Upper lobe of right lung (tissue), 1 donor: ENCODE measurements around the gene GNAI3. TPM values are rescaled to one million over a fixed set of nuclear protein-coding genes. Genes with fewer than 3 reads are reported as not detected.

Experiments
- ATAC-seq: fragments of 200-7000 bp; cut with Tn5 transposase; one replicate; pipeline ENCODE4 v1.9.1; 2020; ENCODE audit warnings: mild to moderate bottlenecking, moderate library complexity
- DNase-seq: peaks from one replicate; pipeline ENCODE4 v3.0.0-alpha.2; 2020
- H3K27ac ChIP-seq: fragments of 200-600 bp; one replicate; pipeline ENCODE4 v1.8.0; 2022
- H3K27me3 ChIP-seq: fragments of 200-600 bp; one replicate; pipeline ENCODE4 v1.8.0; 2022; ENCODE audit warnings: mild to moderate bottlenecking
- H3K36me3 ChIP-seq: fragments of 200-600 bp; one replicate; pipeline ENCODE4 v1.8.0; 2022
- H3K4me1 ChIP-seq: fragments of 200-600 bp; one replicate; pipeline ENCODE4 v1.8.0; 2022
- H3K4me3 ChIP-seq: fragments of 200-600 bp; one replicate; pipeline ENCODE4 v1.8.0; 2022; ENCODE audit warnings: mild to moderate bottlenecking
- H3K9me3 ChIP-seq: fragments of 200-600 bp; one replicate; pipeline ENCODE4 v1.8.0; 2022
- intact Hi-C: fragments of 100-400 bp; cut with DNase I; formaldehyde crosslinking; loops from one replicate; pipeline ENCODE4 v1.11.0; 2022
- total RNA-seq: library from RNA; stranded (reverse); fragmentation: NEBNext Ultra II Directional; extraction: Animal tissue kit (Norgen Biotek cat#: 25700); gene quantifications from one replicate; pipeline ENCODE4 v1.2.1, GENCODE V29; 2021
- TF ChIP-seq, protein P1 (sequence below): fragments of 200-600 bp; IDR thresholded peaks from one replicate; pipeline ENCODE4 v1.8.0; 2022; ENCODE audit warnings: antibody characterized with exemption
- donor health status: DM: no; HTN: yes; CAD: no; lungs with severe emphysema.

Gene GNAI3
- total RNA-seq, 1 donor from 2014 or later, result 6.9 TPM

DNA sequence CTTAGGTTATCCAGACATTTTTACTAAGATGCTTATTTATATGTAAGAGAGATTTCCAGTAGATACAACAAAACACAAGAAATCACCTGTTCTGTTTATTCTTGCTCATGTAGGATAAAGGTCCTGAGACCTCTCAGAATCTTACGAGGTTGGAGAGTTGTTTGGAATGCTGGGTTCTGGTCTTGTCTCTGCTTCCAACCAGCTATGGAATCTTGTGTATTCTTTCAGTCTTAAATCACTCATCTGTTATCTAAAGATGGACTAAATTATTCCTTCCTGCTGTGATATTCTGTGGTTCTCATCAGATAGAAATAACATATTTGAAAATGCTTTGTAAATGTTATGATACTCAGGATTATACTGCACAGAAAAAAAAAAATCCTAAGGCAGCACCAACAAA is 49.7 kb downstream of the GNAI3 start:
- DNase-seq, result no peak
- Histone ChIP-seq H3K27me3 (no peaks in the 10 kb centered on the region), H3K27ac (no peak overlapping the region), H3K36me3 (peaks cover 42% of the 10 kb centered on the region), H3K4me1 (no peaks in the 10 kb centered on the region), H3K4me3 (no peak overlapping the region), H3K9me3 (no peaks in the 10 kb centered on the region)
- intact Hi-C loops, result no loop called here
- ATAC-seq, result no peak
- TF ChIP-seq, protein P1, sequence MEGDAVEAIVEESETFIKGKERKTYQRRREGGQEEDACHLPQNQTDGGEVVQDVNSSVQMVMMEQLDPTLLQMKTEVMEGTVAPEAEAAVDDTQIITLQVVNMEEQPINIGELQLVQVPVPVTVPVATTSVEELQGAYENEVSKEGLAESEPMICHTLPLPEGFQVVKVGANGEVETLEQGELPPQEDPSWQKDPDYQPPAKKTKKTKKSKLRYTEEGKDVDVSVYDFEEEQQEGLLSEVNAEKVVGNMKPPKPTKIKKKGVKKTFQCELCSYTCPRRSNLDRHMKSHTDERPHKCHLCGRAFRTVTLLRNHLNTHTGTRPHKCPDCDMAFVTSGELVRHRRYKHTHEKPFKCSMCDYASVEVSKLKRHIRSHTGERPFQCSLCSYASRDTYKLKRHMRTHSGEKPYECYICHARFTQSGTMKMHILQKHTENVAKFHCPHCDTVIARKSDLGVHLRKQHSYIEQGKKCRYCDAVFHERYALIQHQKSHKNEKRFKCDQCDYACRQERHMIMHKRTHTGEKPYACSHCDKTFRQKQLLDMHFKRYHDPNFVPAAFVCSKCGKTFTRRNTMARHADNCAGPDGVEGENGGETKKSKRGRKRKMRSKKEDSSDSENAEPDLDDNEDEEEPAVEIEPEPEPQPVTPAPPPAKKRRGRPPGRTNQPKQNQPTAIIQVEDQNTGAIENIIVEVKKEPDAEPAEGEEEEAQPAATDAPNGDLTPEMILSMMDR, result no peak

DNA sequence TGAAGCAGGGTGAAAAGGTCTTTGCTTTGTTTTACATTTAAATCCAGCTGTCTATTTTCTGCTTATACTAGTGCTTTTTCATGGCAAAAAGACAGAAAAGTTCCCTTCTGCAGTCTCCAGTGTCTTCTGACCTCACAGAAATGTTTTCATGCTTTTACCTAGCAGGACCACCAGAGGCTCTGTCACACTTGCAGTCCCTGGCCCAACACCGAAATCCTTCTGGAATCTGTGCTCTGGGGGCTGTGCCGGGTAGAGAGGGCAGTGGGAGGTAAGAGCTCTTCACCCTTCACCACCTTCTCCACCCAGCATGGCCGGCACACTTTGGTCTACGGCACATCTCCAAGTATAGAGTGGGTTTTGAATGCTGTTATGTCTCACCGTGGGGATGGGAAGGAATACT is 50.2 kb downstream of the GNAI3 start:
- TF ChIP-seq, protein P1, result no peak
- intact Hi-C loops, result no loop called here
- H3K27me3 ChIP-seq, result no peaks in the 10 kb centered on the region

DNA sequence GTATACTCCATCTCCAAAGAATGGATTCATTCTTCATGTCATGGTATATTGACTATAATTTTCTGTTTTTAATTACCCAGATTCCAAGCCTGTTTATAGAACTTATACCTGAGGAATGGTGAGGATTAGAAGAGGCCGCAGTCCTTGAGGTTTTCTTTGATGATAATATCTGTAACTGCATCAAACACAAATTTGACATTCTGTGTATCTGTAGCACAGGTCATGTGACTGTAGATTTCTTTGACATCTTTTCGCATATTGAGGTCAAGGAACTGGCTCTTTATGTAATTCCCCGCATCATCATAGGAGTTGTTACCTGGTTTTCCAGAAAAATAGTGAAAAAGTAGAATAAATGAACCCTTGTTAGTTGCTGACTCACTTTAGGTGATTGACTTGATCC is 54.8 kb downstream of the GNAI3 start:
- no peak for ATAC-seq
- H3K36me3 ChIP-seq, result peaks cover 7% of the 10 kb centered on the region
- no peaks in the 10 kb centered on the region for H3K27me3 ChIP-seq
- intact Hi-C loops, result no loop called here
- H3K4me3 ChIP-seq, result no peak overlapping the region
- H3K4me1 ChIP-seq, result no peaks in the 10 kb centered on the region
- DNase-seq, result no peak
- H3K27ac ChIP-seq, result no peak overlapping the region
- H3K9me3 ChIP-seq, result no peaks in the 10 kb centered on the region
- TF ChIP-seq, protein P1, result no peak

More for the DNA sequence above, 50.2 kb downstream of the GNAI3 start:
- Histone ChIP-seq H3K4me3 (no peak overlapping the region), H3K9me3 (no peaks in the 10 kb centered on the region), H3K4me1 (no peaks in the 10 kb centered on the region), H3K36me3 (peaks cover 37% of the 10 kb centered on the region), H3K27ac (no peak overlapping the region)
- DNase-seq (no peak), ATAC-seq (no peak)

DNA sequence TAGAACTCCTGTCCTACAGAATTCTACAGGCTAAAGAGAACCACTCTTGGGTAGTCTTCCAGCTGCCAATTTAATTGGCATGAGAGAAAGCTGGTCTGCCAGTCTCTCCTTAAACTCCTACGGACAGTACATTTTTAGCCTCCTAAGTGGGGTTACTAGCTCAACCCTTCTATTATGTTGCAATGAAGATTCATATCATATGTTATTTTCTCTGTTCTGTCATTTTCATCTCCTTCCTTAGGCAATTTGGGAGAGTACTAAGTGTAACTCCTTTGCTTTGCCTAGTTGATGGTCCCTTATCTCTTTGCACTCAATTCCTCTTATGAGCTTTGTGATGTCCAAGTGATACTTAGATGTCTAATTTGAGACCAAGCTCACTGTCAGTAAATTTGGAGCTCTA is 57.0 kb downstream of the GNAI3 start:
- Histone ChIP-seq H3K4me3 (no peak overlapping the region), H3K27ac (no peak overlapping the region), H3K27me3 (no peaks in the 10 kb centered on the region), H3K4me1 (no peaks in the 10 kb centered on the region), H3K36me3 (no peaks in the 10 kb centered on the region), H3K9me3 (no peaks in the 10 kb centered on the region)
- ATAC-seq (no peak), DNase-seq (no peak)
- TF ChIP-seq, protein P1, result no peak
- intact Hi-C loops, result no loop called here

DNA sequence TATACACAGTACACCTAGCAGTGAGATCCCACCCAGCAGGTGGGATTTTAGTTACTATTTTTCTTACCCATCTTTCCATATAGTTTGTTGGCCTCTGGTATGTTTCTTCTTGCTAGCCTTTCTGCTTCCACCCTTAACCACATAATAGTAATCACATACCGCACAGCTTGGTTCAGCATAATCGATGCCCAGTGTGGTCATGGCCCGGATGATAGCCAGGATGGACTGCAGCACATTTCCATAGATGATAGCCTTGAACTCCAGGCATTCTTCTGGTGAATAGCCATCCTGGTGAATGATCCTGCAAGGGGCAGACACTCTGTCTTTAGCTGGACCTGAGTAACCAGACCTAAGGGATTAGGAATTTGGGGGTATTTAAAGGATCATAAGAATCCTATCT is 61.5 kb downstream of the GNAI3 start:
- DNase-seq (no peak), ATAC-seq (no peak)
- intact Hi-C loops, result no loop called here
- Histone ChIP-seq H3K4me1 (no peaks in the 10 kb centered on the region), H3K4me3 (no peak overlapping the region), H3K27ac (no peak overlapping the region), H3K9me3 (no peaks in the 10 kb centered on the region), H3K27me3 (no peaks in the 10 kb centered on the region), H3K36me3 (no peaks in the 10 kb centered on the region)
- TF ChIP-seq, protein P1, result no peak

DNA sequence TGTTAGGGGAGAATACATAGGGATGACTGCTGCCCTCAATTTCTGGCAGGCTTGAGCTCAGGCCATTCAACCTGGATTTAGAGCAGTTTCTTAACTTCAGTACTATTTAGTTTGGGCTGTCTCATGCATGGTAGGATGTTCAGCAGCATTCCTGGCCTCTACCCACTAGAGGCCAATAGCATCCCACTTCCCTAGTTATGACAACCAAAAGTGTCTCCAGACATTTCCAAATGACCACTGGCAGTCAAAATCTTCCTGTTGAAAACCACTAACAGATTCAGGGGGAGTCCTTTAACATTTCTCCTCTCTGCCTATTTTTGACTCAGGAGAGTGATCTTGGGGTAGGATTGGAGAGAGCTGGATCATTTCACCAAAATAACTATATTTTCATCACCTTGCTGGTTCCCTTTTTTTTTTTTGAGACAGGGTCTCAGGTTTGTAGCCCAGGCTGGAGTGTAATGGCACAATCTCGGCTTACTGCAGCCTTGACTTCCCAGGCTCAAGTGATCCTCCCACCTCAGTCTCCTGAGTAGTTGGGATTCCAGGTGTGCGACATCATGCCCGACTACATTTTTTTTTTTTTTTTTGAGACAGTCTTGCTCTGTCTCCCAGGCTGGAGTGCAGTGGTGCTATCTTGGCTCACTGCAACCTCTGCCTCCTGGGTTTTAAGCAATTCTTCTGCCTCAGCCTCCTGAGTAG is 62.3 kb downstream of the GNAI3 start:
- H3K27ac ChIP-seq, result no peak overlapping the region
- intact Hi-C loops, result no loop called here
- H3K4me3 ChIP-seq, result no peak overlapping the region
- DNase-seq, result no peak
- no peaks in the 10 kb centered on the region for H3K36me3 ChIP-seq
- no peaks in the 10 kb centered on the region for H3K4me1 ChIP-seq
- no peaks in the 10 kb centered on the region for H3K27me3 ChIP-seq
- TF ChIP-seq, protein P1, result no peak
- ATAC-seq, result no peak
- no peaks in the 10 kb centered on the region for H3K9me3 ChIP-seq
